GM18858 (cell line): ENCODE measurements around the gene LIPF.
"Not testable (repeated sequence)": the region's sequence is repeated elsewhere in the genome, so short reads cannot be mapped to it uniquely, and the experiment has no call there.

Experiments used
- ATAC-seq: cut with Tn5 transposase; IDR thresholded peaks from one replicate; pipeline ENCODE4 v1.9.1; 2021; ENCODE audit not compliant: unreplicated experiment

Gene LIPF

DNA sequence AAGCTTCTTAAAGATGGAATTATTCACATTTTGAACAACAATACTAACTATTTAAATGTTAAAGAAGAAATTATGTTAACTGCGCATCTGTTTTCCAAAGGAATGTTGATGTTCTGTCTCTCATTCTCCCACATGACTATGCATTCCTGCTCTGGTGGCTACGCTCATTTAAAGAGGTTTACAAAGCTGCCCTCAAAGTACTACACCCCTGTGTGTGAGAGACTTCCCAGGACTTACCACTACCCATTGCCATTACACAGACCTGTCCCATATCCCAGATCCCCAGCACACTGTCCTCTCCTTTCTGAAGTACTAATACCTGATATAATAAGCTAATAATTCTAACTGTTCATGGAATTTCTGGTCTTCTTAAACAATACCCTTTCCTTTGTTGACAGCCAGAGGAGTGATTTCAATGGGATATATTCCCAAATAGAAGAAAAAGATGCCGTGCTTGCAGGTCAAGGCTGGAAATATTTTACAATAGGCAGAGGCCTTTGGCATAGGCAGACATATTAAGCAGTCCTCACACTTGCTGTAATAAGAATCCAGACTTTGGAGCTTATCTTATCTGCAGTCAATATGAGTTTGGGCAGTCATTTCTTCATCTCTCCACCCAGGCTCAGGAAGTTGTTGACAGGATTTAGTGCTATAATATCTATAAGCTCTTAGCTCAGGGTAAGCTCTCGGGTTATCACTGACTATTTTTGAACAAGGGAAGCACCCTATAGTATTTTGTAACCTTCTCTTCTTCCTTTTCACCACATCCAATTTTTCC lies 12.2 kb downstream of the LIPF start:
- no peak for ATAC-seq

DNA sequence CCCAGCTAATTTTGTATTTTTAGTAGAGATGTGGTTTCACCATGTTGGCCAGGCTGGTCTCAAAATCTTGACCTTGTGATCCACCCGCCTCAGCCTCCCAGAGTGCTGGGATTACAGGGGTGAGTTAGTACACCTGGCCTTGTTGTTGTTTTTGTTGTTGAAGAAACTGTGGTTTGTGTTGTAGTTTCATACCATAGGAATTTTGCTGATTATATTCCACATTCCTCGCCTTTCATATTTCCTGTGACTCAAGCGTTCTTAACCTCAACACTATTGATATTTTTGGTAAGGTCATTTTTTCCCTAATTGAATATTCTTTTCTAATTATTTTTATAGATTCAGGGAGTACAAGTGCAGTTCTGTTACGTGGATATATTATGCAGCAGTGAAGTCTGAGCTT lies 16.7 kb downstream of the LIPF start:
- no peak for ATAC-seq

DNA sequence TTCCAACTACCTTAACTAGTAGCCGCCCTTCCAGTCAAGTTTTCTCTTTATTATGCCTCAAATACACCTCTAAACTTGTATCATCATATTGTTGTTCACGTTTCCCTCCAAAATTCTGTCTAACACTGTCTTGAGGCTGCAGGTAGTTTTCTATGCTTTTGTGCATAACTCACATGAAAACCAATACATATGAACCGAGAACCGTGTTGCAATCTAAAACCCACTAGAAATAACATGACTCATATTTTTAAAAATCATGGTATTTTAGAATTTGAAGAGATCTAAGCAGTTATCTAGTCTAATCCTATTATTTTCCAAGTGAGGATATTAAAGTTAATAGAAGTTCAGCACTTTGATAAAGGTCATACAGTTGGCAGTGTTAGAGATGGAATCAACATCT lies 18.2 kb downstream of the LIPF start:
- no peak for ATAC-seq

DNA sequence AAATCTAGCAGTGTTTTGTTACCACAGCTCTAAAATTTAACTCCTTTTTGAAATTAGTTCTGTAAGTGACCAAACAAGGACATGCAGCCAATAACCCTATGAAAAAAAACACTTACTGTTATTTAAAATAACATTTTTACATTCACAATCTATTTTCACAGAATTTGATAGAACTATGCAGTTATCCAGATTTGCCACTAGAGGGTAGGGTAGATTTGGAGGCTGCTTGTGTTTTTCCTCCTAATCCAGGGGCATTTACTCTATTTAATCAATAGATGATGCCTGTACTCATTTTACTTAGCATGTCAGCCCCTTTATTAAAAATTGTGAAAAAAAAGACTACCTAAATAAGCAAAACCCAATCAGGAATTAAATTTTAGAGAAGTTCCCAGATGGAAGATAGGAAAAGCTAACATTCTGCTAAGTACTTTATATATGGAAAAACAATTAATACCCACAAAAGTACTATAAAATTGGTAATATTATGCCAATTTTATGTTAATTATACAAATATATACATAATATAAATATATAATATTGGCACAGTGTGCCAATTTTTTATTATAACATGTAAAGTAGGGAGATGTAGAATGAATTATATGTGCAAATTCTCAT lies 23.7 kb downstream of the LIPF start:
- ATAC-seq, result no peak

DNA sequence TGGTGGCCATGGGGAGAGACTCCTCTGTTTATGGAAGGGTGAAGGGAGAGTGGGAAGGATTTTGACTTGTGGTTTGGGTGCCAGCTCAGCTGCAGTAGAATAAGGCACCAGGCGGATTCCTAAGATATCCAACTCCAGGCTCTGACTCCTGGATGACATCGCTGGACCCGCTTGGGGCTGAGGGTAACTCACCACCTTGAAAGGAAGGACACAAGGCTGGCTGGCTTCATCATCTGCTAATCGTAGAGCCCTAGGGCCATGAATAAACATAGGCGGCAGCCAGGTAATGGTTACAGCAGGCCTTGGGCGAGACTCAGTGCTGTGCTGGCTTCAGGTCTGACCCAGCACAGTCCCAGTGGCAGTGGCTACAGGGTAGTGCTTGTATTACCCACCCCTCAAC lies 25.1 kb downstream of the LIPF start:
- no peak for ATAC-seq

DNA sequence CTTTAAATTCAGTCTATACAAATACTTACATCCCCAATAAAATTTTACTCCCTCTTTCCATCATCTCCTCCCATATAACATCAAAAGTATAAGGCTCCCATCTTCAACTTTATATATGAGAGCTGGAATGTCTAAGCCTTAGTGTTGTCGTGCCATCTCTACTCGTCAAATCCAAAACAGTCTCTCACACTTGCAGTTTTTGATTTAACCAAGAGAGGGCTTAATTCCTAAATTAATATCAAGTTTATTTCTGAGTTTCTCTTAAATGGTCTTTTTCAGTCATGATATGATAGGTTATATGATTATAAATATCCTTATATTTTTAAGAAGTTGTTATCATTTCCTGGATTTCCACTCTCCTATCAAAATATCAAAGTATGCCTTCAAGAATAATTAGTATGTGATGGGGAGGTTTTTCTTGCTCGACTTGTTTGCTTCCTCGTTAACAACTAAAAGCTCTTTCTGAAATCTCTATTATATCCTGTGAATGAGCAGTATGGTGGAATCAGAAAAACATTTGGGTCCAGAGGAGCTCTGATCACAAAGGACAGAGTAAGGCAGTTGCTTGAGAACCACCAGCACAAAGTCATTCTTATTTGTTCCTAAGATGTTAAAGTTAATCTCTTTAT lies 29.3 kb downstream of the LIPF start:
- ATAC-seq, result no peak

DNA sequence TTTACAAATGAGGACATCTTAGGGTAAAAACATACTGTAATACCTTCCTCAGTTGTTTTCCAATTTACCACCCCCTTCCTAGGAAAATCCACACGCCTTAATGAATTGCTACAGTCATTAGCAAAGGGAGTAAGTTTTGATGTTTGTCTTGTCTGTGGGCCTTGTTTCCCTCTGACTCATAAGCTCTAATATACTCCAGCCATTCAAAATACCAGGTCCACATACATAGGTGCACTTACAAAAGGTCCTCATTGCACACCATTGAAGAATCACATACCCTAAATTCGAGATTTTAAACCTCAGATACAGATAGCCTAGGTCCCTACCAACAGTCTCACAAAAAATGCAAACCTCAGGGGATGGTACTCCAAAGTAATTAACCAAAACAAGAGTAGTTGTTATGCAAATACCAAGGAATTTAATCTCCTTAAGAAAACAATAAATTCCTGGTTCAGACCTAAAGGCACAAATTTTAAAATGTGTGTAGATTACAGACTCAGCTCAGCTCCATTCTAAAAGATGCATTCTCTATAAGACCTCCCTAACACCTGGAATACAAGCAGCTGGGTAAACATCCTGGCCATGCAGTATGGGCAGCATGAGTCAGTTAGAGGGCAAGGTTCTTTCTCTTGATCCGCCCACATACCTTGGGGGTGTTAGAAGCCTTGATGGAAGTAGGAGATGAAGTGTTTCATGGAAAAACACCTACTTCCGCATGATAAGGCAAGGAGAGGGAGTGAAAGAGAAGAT lies 38.8 kb downstream of the LIPF start:
- no peak for ATAC-seq

DNA sequence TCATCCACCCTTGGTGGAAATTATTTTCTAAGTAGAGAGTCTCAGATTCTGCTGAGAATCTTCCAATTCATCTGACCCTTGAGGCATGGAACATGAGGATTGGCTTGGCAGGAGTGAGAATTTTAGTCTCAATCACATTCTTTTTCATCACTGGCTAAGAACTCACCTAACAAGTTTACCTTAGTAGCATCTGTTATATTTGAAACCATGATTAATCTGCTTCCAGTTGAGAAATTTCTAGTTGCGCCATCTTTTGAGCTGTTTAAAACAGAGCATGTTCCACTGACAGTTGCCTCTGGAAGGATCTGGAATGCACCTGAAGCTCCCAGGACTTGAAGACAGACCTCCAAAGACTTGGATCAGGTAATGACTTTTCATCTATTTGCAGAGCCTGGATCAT lies 41.7 kb downstream of the LIPF start, which contains the start of gene LIPK:
LIPK (plus strand) TSS at position 292 of the 400 bp plus-strand sequence. CDS start 18,295 bp downstream, outside the sequence.
- no peak for ATAC-seq

DNA sequence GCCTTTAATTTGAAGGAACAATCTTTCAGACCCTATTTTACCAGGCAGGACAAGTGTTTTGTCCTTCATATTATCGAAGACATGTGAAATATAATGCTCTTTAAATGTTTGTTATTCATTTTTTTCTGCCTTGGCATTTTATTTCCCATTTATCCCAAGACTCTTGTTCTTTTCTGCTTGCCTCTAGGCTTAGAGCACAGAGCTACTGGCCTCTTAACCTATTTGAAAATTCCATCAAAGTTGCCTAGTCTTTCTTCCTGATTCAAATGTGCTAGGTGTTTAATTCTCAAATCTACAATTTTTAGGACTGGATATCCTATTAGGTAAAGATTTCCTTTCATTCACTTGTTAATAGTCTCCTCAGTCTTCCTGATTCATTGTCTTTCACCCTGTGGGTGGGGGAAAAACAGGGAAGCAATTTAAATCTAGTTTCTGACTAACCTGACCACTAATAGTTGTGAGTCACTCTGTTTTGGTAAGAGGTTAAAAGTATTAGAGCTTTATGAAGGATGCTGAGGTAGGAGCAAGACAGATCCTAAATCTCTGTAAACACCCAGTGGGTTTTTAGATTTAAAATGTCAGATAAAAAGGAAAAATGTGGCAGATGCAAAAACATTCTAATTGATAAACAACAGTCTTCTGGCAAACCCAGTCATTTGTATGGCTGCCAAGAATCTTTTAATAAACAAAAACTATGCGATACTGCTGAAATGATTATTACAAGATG lies 43.4 kb downstream of the LIPF start:
- no peak for ATAC-seq

DNA sequence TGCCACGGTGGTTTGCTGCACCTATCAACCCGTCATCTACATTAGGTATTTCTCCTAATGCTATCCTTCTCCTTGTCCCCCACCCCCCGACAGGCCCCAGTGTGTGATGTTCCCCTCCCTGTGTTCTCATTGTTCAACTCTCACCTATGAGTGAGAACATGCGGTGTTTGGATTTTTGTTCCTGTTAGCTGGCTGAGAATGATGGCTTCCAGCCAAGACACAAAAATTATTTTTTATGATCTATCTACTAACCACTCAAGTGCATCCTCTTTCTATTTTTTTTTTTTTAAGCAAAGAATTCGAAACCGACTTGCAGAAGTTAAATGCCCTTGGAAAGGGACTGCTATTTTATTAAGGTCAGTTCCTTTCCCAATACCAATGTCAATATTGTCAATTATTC lies 45.1 kb downstream of the LIPF start:
- not testable (repeated sequence) for ATAC-seq

DNA sequence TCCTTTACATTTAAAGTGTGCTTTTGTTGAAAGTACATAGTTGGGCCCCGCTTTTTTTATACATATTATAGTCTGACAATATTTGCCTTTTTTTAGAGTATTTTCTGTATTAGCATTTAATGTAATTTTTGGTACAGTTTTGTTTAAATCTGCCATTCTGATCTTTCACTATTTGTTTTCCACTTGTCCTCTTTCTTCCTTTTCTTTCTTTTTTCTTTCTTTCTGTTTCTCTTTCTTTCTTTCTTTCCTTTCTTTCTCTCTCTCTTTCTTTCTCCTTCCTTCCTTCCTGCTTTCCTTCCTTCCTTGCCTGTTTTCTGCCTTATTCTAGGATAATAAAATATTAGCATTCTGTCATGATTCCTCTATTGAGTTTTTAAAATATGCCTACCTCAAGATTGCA lies 51.3 kb downstream of the LIPF start:
- no peak for ATAC-seq

DNA sequence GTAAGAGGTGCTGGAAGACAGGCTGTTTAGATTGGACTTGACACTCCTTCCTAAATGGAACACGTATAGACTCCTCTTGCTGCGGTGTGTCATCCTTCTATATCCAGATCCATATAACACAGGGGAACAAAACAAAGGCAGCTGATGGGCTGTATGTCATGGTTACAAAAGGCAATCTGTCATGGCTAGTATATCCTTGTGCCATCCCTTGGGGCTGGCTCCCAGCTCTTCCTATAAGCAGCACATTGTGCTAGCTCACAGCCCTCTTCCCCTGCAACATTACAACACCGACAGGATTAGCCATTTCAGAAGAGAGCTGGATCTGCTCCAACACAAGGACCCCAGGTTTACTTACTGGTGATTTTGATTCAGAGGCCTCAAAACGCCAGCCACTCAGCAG lies 57.1 kb downstream of the LIPF start:
- ATAC-seq, result no peak

DNA sequence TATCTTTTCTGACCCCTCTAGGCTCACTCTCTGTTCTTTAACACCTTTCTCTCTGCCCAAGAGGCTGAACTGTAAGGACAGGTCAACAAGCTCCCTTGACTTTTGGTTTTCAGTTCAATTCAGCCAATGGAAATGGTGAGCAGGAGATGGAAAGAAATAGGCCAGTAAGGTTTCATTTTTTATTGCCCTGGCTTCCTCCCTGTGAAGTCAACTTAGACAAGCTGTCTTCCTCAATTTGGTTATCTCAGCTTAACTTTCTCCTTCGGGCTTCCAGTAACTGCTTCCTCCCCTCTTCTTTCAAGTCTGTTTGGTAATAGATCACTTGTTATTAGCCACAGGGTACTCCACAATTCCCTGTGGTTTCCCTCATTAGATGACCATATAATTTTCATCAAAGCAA lies 61.6 kb downstream of the LIPF start:
- no peak for ATAC-seq

DNA sequence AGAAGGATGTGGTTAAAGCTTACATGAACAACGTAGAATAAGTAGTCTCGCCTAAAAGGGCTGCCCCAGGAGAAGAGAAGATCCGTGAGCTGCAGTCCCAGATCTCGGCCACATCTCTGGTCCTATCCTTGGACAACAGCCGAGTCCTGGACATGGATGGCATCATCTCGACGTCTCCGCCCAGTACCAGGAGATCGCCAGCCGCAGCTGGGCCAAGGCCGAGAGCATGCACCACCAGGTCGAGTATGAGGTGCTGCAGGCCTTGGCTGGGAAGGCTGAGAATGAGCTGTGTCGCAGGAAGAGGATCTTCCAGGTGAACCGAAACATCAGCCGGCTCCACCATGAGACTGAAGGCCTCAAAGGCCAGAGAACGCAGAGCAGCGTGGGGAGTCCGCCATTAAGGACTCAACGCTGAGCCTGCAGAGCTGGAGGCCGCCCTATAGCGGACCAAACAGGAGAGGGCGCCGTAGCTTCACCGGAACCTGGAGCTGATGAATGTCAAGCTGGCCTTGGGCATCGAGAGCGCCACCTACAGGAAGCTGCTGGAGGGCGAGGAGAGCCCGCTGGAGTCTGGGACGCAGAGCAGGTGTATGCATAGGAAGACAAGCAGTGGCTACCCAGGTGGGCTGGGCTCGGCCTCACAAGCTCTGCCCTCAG lies 64.0 kb downstream of the LIPF start:
- no peak for ATAC-seq
